ENCODE results near the gene ANKRD13B.

ANKRD13B gene

DNA sequence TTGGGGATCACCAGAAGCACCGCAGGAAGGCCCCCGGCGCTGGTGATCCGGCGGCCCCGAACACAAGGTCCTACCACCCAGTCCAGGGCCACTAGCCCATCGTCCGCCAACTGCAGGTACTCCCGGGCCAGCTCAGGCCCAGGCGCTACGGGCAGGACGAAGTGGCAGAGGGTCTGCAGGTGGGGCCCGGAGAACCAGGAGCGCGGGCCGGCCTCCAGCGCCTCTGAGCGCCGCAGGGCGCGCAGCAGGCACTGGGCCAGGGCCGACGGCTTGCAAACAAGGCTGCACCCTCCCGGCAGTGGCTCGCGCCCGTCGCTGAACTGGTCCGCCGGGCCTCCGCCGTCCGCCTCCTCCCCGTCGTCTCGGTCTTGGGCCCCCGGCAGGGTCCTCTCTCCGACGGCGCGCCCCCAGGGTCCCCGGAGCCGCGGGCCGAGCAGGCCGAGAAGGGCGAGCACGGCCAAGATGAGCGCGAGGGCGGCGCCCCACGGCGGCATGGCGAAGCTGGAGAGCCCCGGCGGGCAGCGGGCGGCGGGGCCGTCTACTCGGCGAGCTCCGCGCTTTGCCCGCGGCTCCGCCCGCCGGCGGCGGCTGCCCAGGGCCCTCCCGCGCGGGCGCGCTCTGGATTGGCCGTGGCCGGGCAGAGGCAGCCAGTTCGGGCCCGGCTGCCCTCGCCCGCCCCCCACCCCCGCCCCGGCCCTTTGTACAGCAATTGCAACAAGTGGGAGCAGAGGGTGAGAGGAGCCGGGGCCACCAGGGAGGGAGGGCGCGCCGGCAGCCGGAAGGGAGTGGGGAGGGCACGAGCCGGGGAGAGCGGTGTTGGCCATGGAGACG is 26.2 kb upstream of the ANKRD13B start, which contains the start of gene ABHD15 (continued):
- TF ChIP-seq ZNF518A (tag by site-specific recombination; conservative IDR thresholded peaks at IDR 0.05; ENCODE audit: low read depth) = no peak
- no peak; the same call in 1 of the 2 replicates for TF ChIP-seq ZBTB8A (tag by site-specific recombination; IDR thresholded peaks at IDR 0.05)
- no peak for TF ChIP-seq WT1 (tag by site-specific recombination; IDR thresholded peaks at IDR 0.05)
- peak; percentile 70 for TF ChIP-seq SP2 (tag by site-specific recombination; IDR thresholded peaks at IDR 0.05)
- TF ChIP-seq, protein P1, sequence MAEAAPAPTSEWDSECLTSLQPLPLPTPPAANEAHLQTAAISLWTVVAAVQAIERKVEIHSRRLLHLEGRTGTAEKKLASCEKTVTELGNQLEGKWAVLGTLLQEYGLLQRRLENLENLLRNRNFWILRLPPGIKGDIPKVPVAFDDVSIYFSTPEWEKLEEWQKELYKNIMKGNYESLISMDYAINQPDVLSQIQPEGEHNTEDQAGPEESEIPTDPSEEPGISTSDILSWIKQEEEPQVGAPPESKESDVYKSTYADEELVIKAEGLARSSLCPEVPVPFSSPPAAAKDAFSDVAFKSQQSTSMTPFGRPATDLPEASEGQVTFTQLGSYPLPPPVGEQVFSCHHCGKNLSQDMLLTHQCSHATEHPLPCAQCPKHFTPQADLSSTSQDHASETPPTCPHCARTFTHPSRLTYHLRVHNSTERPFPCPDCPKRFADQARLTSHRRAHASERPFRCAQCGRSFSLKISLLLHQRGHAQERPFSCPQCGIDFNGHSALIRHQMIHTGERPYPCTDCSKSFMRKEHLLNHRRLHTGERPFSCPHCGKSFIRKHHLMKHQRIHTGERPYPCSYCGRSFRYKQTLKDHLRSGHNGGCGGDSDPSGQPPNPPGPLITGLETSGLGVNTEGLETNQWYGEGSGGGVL (tag by site-specific recombination; IDR thresholded peaks at IDR 0.05) = peak; percentile 79
- no peak for TF ChIP-seq SETDB1 (IDR thresholded peaks at IDR 0.05; ENCODE audit: insufficient read length, low read length)
- TF ChIP-seq ZNF223 (tag by site-specific recombination; IDR thresholded peaks at IDR 0.05) = no peak
- peak; percentile 58 for TF ChIP-seq ZBTB26 (tag by site-specific recombination; optimal IDR thresholded peaks at IDR 0.05)
- no peak for TF ChIP-seq ZNF266 (tag by site-specific recombination; IDR thresholded peaks at IDR 0.05; ENCODE audit: low read depth)
- TF ChIP-seq ZNF350 (tag by site-specific recombination; IDR thresholded peaks at IDR 0.05) = no peak
- TF ChIP-seq ZNF473 (tag by site-specific recombination; IDR thresholded peaks at IDR 0.05) = no peak
- no peak for TF ChIP-seq ZNF174 (tag by site-specific recombination; IDR thresholded peaks at IDR 0.05)
- 0 out of 2 replicates have a peak, but pooled peaks have one; percentile 13 for TF ChIP-seq ZNF423 (tag by site-specific recombination; IDR thresholded peaks at IDR 0.05)
- TF ChIP-seq, protein P2, sequence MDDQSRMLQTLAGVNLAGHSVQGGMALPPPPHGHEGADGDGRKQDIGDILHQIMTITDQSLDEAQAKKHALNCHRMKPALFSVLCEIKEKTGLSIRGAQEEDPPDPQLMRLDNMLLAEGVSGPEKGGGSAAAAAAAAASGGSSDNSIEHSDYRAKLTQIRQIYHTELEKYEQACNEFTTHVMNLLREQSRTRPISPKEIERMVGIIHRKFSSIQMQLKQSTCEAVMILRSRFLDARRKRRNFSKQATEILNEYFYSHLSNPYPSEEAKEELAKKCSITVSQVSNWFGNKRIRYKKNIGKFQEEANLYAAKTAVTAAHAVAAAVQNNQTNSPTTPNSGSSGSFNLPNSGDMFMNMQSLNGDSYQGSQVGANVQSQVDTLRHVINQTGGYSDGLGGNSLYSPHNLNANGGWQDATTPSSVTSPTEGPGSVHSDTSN (CRISPR knock-in tag; IDR thresholded peaks at IDR 0.05) = no peak
- TF ChIP-seq ZNF416 (tag by site-specific recombination; IDR thresholded peaks at IDR 0.05) = no peak
- TF ChIP-seq ZBTB44 (tag by site-specific recombination; IDR thresholded peaks at IDR 0.05) = no peak
- TF ChIP-seq ZNF626 (tag by site-specific recombination; IDR thresholded peaks at IDR 0.05) = no peak
- TF ChIP-seq ZNF155 (tag by site-specific recombination; IDR thresholded peaks at IDR 0.05) = no peak
- no peak for TF ChIP-seq ZNF600 (tag by site-specific recombination; IDR thresholded peaks at IDR 0.05)
- no peak for TF ChIP-seq ZFP37 (tag by site-specific recombination; IDR thresholded peaks at IDR 0.05)
